Islet of Langerhans (tissue), 1 donor: ENCODE results near the gene RAD51AP2.
"Not testable (repeated sequence)": the region's sequence is repeated elsewhere in the genome, so short reads cannot be mapped to it uniquely, and the experiment has no call there.

Source experiments
- FAIRE-seq: peaks from one replicate; lab custom pipeline; 2011; peaks lifted over from hg19 to GRCh38; lab: Jason Lieb, UNC

RAD51AP2 gene

DNA sequence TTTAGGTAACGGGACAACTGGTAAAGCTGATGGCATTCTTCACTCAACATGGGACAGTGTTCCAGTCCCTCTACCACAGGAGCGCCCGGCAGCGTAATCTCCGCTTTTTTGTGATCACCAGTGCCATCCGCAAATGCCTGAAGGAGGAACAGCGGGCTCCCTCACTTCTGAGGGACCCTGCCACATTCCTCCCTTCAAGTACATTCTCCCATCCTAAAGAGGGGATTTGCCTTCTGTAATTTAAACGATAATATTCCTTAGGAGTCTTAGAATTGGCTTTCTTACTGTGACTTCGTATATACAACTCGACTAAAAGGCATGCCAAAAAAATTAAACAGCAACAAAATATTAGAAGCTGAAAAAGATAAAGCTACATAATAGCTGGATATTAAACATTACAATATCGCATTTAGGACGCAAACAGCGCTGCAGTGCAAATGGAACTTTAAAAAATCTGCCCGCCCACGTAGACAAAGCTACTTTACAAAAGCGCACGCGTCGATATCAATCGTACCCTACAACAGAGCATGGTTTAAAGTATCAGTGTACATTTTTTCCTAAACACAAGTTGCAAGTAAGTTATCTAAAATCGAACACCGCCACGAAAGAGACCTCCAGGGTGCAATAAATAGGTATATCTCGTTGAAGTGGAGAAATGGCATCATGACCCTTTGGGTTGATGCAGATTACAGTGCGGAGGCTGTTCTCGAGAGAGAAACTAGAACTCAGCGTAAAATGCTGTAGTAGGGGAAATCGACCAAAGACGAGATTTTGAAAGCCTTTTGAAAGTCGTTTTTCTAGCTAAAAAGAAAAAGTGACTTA lies 20.0 kb upstream of the RAD51AP2 start:
- no peak for FAIRE-seq

DNA sequence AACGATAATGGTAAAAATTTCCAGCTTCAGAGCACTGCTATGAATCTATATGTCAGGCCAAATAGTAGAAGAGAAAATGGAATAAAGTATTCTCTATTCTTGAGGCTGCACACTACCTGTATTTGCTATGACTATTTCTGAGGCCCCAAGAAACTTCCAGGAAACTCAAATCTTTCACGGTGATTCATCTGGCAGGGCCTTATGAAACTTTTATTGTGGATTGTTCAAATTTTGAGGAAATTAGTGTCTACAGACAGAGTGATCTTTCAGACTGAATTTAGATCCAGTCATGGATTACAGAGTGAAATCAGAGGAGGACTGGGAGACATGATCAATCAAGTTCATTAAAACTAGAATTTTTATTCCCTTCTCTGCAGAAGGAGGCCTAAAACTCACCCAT lies 18.2 kb upstream of the RAD51AP2 start:
- no peak for FAIRE-seq

DNA sequence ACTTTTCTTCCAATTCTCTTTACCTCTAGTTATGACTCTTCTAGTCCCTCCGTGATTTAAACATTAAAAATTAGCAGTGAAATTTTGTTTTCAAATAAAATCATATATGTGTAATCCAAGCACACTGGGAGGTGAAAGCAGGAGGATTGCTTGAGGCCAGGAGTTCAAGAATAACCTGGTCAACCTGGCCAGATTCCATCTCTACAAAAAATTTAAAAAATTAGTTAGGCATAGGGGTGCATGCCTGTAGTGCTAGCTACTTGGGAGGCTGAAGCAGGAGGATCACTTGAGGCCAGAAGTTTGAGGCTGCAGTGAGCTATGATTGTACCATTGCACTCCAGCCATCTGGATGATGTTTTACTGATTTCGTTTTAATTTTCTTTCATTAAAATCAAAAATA lies 15.3 kb upstream of the RAD51AP2 start:
- FAIRE-seq: no peak

DNA sequence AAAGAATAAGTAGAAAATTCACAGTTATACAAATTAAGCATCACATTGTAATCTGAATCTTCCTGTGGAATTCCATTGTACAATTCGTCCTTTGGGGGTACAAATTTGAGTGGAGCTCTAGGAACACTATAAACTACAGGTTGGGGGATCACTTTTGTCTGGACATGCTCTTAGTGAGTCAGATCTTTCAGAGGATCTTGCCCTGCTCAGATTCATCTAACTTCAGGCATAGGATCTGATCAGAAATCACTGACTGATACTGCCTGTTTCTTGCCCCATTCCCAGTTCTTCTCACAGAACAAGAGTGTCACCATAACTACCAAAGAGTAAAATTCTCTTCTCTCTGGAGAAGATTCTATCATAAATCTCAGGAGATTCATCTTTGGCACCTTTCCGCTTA lies 11.5 kb upstream of the RAD51AP2 start:
- no peak for FAIRE-seq

DNA sequence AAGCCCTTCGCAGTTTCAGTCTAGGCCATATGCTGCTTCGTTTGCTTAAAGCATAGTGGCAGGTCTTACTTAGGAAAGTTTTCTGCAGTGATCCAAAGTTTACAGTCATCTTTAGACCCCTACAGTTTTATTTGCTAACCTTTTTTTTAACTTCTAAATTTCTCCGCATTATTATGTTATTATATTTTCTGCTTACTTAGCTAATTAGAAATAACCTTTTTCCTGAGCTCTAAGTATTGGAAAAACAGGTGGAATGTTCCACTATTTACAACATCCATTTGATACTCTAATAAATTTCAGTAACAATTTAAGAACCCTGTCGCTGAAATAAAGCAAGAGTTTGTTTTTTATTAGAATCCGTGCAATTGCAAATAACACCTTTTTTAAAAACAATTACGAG lies 4.1 kb upstream of the RAD51AP2 start:
- FAIRE-seq: no peak

DNA sequence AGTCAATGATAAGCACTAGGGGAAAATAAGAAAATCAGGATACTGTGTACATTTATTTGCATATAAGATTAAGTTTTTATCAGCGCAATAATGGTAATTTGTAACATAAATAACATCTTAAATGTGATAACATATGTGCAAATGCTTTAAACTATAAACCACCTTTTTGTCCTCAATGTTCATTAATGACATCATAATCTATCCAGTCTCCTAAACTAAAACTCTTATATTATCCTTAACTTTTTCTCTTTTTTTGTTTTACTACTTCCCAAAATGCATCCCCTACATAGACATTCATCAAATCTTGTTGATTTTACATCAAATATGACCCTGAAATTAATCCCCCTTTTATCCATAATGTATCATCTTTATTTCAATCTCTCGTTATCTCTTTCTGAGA lies 3.4 kb upstream of the RAD51AP2 start:
- FAIRE-seq: no peak

DNA sequence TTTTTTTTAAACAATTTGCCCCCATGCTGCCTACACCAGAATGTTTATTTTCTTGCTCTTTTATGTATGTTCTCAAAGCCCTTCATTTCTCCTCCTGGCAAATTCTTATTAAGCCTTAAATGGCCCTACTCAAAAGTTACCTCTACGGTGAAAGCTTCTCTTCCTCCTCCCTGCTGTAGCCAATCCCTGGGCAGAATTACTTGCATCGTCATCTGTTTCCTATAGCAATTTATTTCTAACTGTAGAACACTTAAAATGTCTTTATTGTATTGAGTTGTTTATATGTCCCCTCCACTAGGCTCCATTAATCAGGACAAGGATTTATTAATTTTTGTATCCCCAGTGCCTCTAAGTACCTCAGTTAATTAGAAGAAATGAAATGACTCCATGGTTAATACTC lies 2.5 kb upstream of the RAD51AP2 start:
- FAIRE-seq: no peak

DNA sequence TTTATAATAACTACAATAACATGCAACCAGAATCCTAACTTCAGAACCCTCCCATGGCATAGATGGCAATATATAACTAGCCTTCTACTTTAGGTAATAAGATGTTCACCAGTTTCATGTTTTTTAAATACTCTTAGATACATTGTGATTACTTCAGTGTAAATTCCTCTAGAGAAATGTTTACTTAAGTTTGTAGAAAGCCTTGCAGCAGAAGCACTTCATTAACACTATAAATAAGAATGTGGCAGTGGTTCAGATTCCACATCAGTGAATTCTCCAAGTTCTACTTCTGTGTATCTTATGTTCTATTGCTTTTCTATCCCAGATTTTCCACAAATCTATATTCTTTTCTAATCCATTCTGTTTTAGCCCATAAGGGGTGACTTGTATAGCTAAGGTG lies 1.2 kb upstream of the RAD51AP2 start:
- FAIRE-seq: no peak

DNA sequence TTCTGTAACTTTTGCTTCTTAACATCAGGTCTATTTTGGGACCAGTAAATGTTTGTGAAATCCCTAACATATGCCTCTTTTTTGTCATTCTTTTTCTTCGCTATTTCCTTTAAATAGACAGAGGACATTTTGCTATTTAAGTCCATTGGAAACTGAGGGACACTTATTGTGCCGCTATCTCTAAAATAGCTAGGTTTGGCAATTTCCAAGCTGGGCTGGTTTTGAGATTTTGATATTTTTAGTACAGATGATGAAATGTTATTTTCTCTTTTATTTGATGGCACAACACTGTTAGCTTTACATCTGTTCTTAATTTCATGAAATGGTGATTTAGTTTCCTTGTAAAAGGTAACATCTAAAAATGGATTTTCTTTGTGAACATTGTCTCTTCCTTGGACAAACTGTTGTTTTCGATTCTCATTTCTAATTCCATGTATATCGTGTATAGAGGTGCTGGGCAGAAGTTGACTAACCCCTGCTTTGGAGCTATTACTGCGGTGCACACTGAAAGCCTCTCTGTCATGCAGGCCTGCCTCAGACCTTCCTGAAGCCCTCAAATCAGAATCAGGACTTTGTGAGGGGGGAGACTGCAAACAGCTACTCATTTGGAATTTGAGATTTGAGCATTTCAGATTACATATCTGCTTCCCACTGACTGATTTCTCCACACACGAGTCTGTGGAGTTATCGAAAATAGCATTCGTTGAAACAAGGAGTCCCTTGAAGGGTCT lies 594 bp downstream of the RAD51AP2 start:
- no peak for FAIRE-seq

DNA sequence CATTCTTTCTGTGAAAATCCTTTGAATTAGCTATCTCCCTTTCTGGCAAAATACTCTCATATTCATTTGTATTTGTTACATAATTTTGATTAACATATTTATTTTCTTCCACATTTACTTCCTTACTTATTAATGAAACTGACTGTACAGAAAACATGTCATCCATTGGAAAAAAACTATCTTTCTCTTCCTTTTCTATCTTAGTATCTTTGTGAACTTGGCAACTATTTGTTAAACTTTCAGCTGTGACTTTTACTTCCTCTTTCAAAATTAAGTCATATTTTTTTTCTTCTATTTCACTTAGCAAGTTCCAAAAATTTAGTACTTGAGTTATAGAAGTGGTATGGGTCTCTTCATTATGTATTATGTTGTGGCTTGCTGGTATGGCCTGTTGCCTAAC lies 2.6 kb downstream of the RAD51AP2 start:
- no peak for FAIRE-seq

DNA sequence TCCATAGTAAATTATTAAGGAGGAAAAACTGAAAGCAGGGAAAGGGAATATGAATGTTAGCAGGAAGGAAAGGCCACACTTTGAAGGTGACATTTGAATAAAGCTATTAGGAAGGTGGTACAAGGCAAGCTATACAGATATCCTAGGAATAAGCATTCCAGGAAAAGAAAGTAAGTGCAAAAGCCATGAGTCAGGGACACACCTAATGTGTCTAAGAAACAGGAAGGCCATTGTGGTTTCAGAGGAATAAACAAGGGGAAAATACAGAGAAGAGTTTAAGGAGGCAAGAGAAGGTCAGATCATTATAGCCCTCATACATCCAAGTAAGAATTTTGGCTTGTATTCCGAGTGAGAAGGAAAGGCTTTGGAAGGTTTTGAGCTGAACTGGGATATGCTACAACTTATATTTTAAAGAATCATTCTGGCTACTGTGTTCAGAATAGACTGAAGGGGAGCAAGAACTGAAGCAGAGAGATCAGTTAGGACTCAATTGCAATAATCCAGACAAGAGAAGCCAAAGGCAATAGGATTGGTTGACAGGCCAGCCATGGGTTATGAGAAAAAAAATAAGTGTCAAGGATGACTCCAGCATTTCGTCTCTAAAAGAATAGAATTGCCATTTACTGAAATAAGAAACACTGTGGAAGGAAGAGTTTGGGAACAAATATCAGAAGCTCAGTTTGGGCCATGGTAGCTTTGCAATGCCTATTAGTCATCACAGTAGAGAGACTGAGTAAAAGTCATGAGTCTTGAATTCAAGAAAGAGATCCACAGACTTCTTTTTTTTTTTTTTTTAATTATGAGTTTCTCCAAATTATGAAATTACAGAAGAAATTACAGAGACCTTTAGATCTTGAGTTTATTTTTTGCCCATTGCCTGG lies 11.3 kb downstream of the RAD51AP2 start:
- FAIRE-seq: no peak

DNA sequence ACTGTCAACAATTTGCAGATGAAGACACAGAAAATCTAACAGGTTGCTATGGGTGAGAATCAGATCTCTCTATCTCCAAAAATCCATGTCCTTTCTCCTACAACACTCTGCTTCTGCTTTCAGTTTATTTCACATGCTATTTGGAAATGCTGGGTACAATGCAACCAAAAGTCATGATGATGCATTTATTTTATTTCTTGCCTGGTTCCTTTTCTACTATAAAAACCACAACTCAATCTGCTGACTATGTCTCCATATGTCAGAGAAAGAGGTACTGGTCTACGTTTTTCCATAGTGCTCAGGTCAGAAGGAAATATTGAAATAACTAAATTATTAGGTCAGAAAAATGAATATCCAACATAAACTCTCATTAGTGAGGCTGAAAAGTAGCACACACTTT lies 20.5 kb downstream of the RAD51AP2 start:
- FAIRE-seq: no peak

DNA sequence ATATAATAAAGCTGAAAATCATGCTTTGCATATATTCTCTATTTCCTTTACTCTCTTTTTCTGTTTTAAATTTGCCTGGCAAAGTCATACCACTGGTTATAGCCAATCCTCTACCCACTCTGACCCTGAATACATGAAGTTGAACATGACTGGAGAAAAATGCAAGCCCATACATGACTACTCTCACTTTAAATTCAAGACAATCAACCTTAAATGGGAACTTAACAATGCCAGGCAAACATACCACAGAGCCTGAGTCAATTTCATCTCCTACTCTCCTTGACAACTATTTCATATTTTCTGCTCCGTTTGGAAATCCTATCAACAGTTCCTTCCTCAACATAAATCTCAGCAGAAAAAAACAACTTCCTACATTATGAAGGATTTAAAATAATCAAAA lies 22.6 kb downstream of the RAD51AP2 start:
- FAIRE-seq: no peak

DNA sequence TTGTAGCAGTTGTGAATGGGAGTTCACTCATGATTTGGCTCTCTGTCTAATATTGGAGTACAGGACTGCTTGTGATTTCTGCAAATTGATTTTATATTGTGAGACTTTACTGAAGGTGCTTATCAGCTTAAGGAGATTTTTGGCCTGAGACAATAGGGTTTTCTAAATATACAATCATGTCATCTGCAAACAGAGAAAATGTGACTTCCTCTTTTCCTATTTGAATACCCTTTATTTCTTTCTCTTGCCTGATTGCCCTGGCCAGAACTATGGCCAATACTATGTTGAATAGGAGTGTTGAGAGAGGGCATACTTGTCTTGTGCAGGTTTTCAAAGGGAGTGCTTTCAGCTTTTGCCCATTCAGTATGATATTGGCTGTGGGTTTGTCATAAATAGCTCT lies 28.1 kb downstream of the RAD51AP2 start:
- FAIRE-seq: not testable (repeated sequence)

DNA sequence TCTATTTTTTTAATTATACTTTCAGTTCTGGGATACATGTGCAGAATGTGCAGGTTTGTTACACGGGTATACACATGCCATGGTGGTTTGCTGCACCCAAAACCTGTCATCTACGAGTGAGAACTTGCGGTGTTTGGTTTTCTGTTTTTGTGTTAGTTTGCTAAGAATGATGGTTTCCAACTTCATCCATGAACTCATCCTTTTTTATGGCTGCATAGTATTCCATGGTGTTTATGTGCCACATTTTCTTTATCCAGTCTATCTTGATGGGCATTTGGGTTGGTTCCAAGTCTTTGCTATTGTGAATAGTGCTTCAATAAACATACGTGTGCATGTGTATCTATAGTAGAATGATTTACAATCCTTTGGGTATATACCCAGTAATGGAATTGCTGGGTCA lies 29.6 kb downstream of the RAD51AP2 start:
- not testable (repeated sequence) for FAIRE-seq

DNA sequence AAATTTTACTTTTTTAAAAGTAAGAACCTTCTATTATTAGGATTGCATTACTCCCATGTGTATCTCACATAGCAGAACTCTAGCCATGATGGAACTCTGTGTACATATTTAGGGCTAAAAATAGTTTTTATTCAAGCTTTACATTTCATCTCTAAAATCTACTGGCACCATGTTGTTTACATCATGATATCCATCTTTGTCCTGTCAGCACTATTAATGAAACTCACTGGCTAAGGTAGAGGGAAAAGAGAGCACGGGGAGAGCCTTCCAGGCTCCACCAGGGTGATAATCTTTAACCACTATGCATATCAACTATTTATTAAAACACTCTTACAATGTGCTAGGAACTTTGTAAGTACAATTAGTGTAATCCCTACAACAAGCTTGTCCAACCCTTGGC lies 34.7 kb downstream of the RAD51AP2 start:
- FAIRE-seq: no peak

DNA sequence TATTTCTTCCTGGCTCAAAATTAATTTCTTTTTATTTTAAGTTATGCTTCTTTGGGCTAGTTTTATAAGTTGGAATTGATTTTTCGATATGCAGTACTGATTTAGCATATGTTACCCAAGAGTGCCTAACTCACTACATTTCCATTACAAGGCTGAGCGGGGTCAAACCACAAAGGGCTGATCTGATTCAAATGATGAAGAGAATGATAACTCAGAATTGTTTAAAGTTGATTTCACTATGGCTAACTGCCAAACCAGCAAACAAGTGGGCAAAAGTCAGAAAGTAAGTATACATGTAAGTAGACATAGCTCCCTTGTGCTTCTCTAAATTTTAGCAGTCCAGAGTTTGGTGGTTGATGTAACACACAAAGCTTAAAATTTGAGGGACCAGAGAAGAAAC lies 35.6 kb downstream of the RAD51AP2 start:
- FAIRE-seq: no peak

DNA sequence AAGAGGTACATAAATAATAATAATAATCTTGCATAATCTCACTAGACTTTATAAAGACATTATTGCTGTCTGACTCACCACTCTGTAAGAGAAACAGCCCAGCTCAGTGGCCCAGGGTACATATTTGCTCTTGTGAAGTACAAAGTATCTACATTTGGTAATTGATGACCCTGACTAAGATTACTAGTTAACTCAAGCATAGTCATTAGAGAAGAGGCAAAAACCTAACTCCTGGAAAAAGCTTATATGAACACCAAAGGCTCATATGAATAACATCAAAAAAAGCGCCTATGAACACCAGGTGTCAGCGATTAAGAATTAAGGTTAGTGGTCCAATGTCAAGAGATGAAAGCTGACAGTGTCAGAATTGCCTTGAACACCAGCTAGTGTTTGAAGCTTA lies 38.4 kb downstream of the RAD51AP2 start:
- FAIRE-seq: no peak

DNA sequence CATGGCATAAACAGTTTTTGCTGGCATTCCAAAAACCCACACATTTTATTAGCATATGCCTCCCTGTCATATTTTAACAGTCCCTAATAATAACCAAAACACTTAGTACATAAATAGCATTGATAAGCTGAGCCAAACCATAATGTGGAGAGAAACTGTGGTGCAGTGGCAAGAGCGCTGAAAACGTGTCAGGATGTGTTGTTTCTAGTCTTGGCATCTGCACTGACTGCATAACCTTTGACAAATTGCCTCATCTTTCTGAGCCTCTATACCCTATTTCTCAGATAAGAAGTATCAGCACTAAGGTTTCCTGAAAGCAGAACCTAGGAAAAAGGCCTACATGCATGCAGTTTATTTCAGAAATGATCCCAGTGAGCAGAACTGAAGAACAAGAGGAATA lies 41.4 kb downstream of the RAD51AP2 start:
- FAIRE-seq: no peak

DNA sequence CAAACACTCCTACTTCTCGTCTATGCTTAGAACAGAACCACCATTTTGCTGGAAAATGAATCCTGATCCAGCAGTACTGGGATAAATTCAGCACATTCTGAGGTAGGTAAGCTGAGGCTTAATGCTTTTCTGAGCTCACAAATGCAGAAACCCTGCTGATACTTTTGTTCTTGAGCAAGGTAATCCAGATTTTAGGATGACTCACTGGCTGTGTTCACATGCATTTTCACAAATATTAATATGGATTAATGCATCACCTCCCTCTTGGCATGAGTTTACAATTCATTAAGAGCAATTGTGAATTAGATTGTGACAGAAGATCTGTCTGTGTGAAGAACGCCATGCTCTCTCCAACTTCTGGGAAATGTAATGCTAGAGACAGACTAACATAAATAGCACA lies 42.2 kb downstream of the RAD51AP2 start:
- FAIRE-seq: no peak

DNA sequence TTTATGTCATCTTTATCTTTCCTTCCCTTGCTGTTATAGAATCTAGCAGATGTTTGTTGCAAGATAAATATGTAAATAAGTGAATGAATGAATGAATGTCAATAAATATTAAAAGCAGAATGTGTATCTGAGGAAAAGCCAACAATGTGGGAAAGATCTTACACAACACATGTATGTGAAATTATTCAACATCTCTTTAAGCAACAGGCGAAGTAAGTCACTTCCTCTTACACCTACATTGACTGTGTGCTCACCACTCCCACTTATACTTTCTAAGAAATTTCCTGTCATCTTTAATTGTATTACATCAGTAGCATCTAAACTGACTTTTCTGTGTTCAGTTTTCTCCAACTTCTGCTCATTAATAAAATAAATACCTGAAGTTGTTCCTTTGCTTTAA lies 43.0 kb downstream of the RAD51AP2 start:
- FAIRE-seq: no peak

DNA sequence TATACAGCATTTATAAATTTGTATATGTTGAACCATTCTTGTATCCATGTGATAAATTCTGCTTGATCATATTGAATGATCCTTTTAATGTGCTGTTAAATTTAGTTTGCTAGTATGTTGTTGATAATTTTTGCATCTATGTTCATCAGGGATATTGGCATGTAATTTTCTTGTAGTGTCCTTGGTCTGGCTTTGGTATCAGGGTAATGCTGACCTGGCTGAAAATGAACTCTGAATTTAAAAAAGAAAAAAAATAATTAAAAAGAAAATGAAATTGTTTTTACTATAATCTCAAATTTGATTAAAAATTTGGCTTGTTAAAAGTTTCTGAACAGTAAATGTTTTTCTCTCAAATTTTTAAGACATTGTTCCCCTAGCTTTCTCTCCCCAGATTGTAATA lies 46.3 kb downstream of the RAD51AP2 start:
- no peak for FAIRE-seq
